Glutamatergic neuron (in vitro differentiated cells): ENCODE results near the gene FGF12. TPM values are rescaled to one million over a fixed set of nuclear protein-coding genes. Genes with fewer than 3 reads are reported as not detected.
A peak's percentile ranks its signal among the peaks of the same experiment; 100 is the strongest.
"Not testable (repeated sequence)": the region's sequence is repeated elsewhere in the genome, so short reads cannot be mapped to it uniquely, and the experiment has no call there.

ENCODE experiments used
- DNase-seq: peaks from one replicate; pipeline ENCODE4 v3.0.0; 2022
- H3K27ac Mint-ChIP-seq: one replicate; pipeline ENCODE4 v1.8.0; 2020; ENCODE audit warnings: mild to moderate bottlenecking, mixed read lengths, inconsistent platforms; ENCODE audit not compliant: unreplicated experiment
- H3K27me3 Mint-ChIP-seq: one replicate; pipeline ENCODE4 v1.8.0; 2020; ENCODE audit warnings: mild to moderate bottlenecking, moderate library complexity, mixed read lengths, inconsistent platforms; ENCODE audit not compliant: unreplicated experiment
- H3K36me3 Mint-ChIP-seq: one replicate; pipeline ENCODE4 v1.8.0; 2020; ENCODE audit warnings: mild to moderate bottlenecking, mixed read lengths, inconsistent platforms; ENCODE audit not compliant: unreplicated experiment
- H3K4me1 Mint-ChIP-seq: one replicate; pipeline ENCODE4 v1.8.0; 2020; ENCODE audit warnings: mild to moderate bottlenecking, low read depth, mixed read lengths, inconsistent platforms; ENCODE audit not compliant: unreplicated experiment
- H3K4me3 Mint-ChIP-seq: one replicate; pipeline ENCODE4 v1.8.0; 2020; ENCODE audit warnings: mild to moderate bottlenecking, mixed read lengths, inconsistent platforms; ENCODE audit not compliant: unreplicated experiment
- H3K9me3 Mint-ChIP-seq: one replicate; pipeline ENCODE4 v1.8.0; 2020; ENCODE audit warnings: mild to moderate bottlenecking, moderate library complexity, mixed read lengths, inconsistent platforms; ENCODE audit not compliant: unreplicated experiment
- total RNA-seq: library from RNA; stranded (reverse); fragmentation: NEBNext Ultra II Directional; extraction: Animal tissue kit (Norgen Biotek cat#: 25700); gene quantifications from one replicate; pipeline ENCODE4 v1.2.1, GENCODE V29; 2021; ENCODE audit not compliant: unreplicated experiment
- TF ChIP-seq, protein P1 (sequence below): fragments of 200-600 bp; sonication (generic); IDR thresholded peaks from one replicate; pipeline ENCODE4 v1.5.0; 2021; ENCODE audit not compliant: partially characterized antibody, unreplicated experiment

The FGF12 gene
- total RNA-seq, 1 donor from 2014 or later = 33.1 TPM

DNA sequence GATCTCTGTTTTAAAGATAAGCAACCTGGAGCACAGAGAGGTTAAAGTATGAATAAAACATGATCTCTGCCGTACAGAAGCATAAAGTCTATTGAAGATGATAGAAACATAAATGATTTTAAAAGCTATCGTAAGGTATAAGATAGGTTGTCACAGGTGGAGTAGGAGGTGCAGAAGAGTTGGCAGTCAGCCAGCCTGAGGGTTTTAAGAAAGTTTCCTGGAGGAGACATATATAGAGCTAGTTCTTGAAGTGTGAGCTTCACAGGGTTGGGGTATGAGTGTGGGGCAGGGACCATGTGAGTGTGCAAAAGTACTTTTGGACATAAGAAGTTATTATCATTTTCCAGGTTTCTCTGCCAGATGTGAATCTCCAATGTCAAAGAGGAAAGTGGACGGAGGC lies 3.9 kb upstream of the FGF12 start:
- Mint-ChIP-seq H3K4me3 (no peak overlapping the region), H3K9me3 (no peaks in the 10 kb centered on the region), H3K27me3 (peaks cover 2% of the 10 kb centered on the region), H3K4me1 (peaks cover 11% of the 10 kb centered on the region), H3K27ac (no peak overlapping the region), H3K36me3 (no peaks in the 10 kb centered on the region)
- no peak for DNase-seq
- TF ChIP-seq, protein P1, sequence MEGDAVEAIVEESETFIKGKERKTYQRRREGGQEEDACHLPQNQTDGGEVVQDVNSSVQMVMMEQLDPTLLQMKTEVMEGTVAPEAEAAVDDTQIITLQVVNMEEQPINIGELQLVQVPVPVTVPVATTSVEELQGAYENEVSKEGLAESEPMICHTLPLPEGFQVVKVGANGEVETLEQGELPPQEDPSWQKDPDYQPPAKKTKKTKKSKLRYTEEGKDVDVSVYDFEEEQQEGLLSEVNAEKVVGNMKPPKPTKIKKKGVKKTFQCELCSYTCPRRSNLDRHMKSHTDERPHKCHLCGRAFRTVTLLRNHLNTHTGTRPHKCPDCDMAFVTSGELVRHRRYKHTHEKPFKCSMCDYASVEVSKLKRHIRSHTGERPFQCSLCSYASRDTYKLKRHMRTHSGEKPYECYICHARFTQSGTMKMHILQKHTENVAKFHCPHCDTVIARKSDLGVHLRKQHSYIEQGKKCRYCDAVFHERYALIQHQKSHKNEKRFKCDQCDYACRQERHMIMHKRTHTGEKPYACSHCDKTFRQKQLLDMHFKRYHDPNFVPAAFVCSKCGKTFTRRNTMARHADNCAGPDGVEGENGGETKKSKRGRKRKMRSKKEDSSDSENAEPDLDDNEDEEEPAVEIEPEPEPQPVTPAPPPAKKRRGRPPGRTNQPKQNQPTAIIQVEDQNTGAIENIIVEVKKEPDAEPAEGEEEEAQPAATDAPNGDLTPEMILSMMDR = no peak

DNA sequence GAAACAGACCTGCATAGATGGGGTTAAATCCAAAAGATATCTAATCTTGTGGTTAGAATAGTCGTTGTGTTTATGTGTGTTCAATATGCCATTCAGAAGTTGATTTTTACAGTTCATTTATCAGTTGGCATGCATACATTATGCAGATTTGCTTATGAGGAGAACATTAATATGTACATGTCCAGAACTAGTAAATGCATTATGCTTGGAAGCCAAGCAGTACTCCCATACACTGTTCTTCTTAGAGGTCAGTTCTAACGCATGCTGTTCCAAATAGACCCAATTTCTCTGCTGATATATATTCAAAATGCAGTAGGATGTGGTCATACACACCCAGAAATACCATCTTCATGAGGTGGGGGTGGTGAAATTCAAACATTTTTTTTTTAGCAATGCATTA lies 956 bp downstream of the FGF12 start:
- TF ChIP-seq, protein P1 = no peak
- no peak overlapping the region for H3K27ac Mint-ChIP-seq
- H3K9me3 Mint-ChIP-seq = peaks cover 1% of the 10 kb centered on the region
- H3K4me3 Mint-ChIP-seq = peak overlapping the region; percentile 92
- peaks cover 2% of the 10 kb centered on the region for H3K27me3 Mint-ChIP-seq
- DNase-seq = no peak
- peaks cover 15% of the 10 kb centered on the region for H3K4me1 Mint-ChIP-seq
- no peaks in the 10 kb centered on the region for H3K36me3 Mint-ChIP-seq

DNA sequence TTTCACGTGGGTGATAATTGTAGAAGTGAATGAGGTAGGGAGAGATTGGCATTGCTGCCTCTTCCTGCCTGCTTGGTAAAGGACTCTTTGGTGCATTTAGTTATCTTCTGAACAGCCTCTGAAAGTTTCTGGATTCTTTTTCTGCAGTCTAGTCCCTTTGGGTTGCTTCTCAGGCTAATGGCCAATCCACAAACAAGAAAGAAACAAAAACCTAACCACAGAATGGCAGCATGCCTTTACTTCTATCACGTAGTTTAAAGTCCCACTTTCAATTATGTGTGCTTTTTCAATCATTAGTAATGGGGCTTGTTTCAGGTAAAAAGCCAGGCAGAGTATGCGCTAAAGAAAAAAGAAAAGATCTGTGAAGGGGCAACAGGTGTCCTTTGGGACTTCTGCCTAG lies 7.4 kb downstream of the FGF12 start:
- peaks cover 7% of the 10 kb centered on the region for H3K4me1 Mint-ChIP-seq
- no peak for DNase-seq
- no peak overlapping the region for H3K27ac Mint-ChIP-seq
- TF ChIP-seq, protein P1 = no peak
- H3K4me3 Mint-ChIP-seq = no peak overlapping the region
- H3K36me3 Mint-ChIP-seq = no peaks in the 10 kb centered on the region
- no peaks in the 10 kb centered on the region for H3K27me3 Mint-ChIP-seq
- H3K9me3 Mint-ChIP-seq = no peaks in the 10 kb centered on the region

DNA sequence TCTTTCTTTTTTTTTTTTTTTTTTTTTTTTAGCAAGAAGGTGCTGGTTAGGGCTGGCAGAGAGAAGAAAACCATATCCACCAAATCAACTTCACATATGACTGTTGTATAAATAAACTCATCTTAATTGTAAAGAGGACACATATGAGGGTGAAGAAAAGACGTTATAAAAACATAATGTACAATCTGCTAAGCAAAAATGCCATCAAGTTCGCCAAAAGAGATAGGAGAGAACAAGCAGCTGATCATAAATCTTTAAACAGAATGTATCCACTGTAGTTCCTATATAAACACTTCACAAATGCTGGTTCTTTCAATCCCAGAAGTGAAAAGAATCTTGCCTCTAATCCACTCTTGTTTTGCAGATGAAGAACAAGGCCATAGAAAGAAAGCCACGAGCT lies 9.2 kb downstream of the FGF12 start:
- no peak overlapping the region for H3K4me3 Mint-ChIP-seq
- H3K27ac Mint-ChIP-seq = no peak overlapping the region
- no peaks in the 10 kb centered on the region for H3K36me3 Mint-ChIP-seq
- DNase-seq = no peak
- H3K4me1 Mint-ChIP-seq = peaks cover 9% of the 10 kb centered on the region
- TF ChIP-seq, protein P1 = no peak
- H3K9me3 Mint-ChIP-seq = no peaks in the 10 kb centered on the region
- no peaks in the 10 kb centered on the region for H3K27me3 Mint-ChIP-seq

DNA sequence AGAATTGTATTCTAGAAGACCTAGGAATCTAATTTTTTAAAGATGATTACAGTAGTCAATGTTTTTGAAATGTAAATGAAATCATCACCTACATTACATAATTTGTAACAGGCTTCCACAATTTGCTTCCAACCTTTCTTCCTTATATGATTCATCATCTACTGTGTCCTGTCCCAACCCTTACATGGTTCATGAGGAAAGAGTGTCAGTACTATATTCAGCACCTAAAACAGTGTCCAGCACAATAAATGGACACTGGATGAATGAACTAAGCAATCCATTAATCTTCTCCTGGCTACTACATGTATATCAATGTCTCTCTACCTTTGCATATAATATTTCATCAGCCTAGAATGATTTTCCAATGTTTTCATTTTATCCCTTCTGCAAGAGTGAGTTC lies 12.2 kb downstream of the FGF12 start:
- peaks cover 9% of the 10 kb centered on the region for H3K36me3 Mint-ChIP-seq
- no peaks in the 10 kb centered on the region for H3K9me3 Mint-ChIP-seq
- H3K4me1 Mint-ChIP-seq = peaks cover 15% of the 10 kb centered on the region
- H3K27ac Mint-ChIP-seq = no peak overlapping the region
- TF ChIP-seq, protein P1 = no peak
- H3K27me3 Mint-ChIP-seq = no peaks in the 10 kb centered on the region
- H3K4me3 Mint-ChIP-seq = no peak overlapping the region
- DNase-seq = no peak

DNA sequence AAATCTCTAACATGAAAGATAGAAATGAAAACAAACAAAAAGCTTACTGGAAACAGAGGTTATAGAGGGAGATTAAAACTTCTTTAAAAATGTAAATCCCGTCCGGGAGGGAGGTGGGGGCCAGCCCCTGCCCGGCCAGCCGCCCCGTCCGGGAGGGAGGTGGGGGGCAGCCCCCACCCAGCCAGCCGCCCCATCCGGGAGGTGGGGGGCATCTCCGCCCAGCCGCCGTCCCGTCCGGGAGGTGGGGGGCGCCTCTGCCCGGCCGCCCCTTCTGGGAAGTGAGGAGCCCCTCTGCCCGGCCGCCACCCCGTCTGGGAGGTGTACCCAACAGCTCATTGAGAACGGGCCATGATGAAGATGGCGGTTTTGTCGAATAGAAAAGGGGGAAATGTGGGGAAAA lies 16.2 kb downstream of the FGF12 start:
- DNase-seq, H3K27ac Mint-ChIP-seq, H3K9me3 Mint-ChIP-seq, H3K27me3 Mint-ChIP-seq, H3K36me3 Mint-ChIP-seq, H3K4me3 Mint-ChIP-seq: not testable (repeated sequence)
- peaks cover 13% of the 10 kb centered on the region for H3K4me1 Mint-ChIP-seq
